Neutrophil (primary cell): Measurements from ENCODE around the gene MRPL28.
"Not testable (repeated sequence)": the region's sequence is repeated elsewhere in the genome, so short reads cannot be mapped to it uniquely, and the experiment has no call there.

Experiments used
- H3K27ac ChIP-seq: fragments of 200-600 bp; sonication (generic); 2 replicates; pipeline ENCODE4 v1.5.1; 2016; ENCODE audit warnings: mild to moderate bottlenecking, moderate library complexity
- H3K27me3 ChIP-seq: fragments of 200-600 bp; sonication (generic); 2 replicates; pipeline ENCODE4 v1.6.0; 2016; ENCODE audit warnings: mild to moderate bottlenecking
- H3K36me3 ChIP-seq: fragments of 200-600 bp; sonication (generic); 2 replicates; pipeline ENCODE4 v1.5.1; 2017
- H3K4me1 ChIP-seq, 2 experiments: fragments of 200-600 bp in 1 of 2; sonication (generic) in 1 of 2; 1 replicate in 1 of 2; 2 replicates in 1 of 2; pipeline versions ENCODE4 v1.5.1 to v1.6.1; 2013 to 2016; ENCODE audit warnings: low read depth in 1 of 2, low read length in 1 of 2, mild to moderate bottlenecking in 1 of 2, moderate library complexity in 1 of 2; ENCODE audit not compliant: control insufficient read depth in 1 of 2, insufficient read depth in 1 of 2
- H3K4me3 ChIP-seq, 2 experiments: fragments of 200-600 bp in 1 of 2; sonication (generic) in 1 of 2; 1 replicate in 1 of 2; 2 replicates in 1 of 2; pipeline ENCODE4 v1.5.1; 2013 to 2016; ENCODE audit warnings: low read depth in 1 of 2, low read length in 1 of 2, mild to moderate bottlenecking in 1 of 2, moderate library complexity in 1 of 2
- H3K9me3 ChIP-seq: fragments of 200-600 bp; sonication (generic); 2 replicates; pipeline ENCODE4 v1.5.1; 2016
- CTCF ChIP-seq: fragments of 200-600 bp; sonication (generic); IDR thresholded peaks from 2 replicates; pipeline ENCODE4 v1.5.1; 2016; ENCODE audit warnings: antibody characterized with exemption

The MRPL28 gene

GRCh38 chr16:347203-347602 is 23.1 kb downstream of the MRPL28 start:
- Histone ChIP-seq H3K36me3 (peaks cover 29% of the 10 kb centered on the region), H3K9me3 (no peaks in the 10 kb centered on the region), H3K27me3 (no peaks in the 10 kb centered on the region), H3K4me1 (peaks cover 44 to 59% of the 10 kb centered on the region in 2 experiments), H3K4me3 (no peak overlapping the region), H3K27ac (no peak overlapping the region)
- no peak for TF ChIP-seq CTCF

GRCh38 chr16:346587-346986 is 23.8 kb downstream of the MRPL28 start:
- Histone ChIP-seq H3K27me3 (no peaks in the 10 kb centered on the region), H3K27ac (no peak overlapping the region), H3K9me3 (no peaks in the 10 kb centered on the region), H3K36me3 (peaks cover 29% of the 10 kb centered on the region), H3K4me3 (no peak overlapping the region), H3K4me1 (peaks cover 42 to 62% of the 10 kb centered on the region in 2 experiments)
- no peak for TF ChIP-seq CTCF

- TF ChIP-seq CTCF = no peak
- no peaks in the 10 kb centered on the region for H3K9me3 ChIP-seq
- H3K27ac ChIP-seq = no peak overlapping the region
- H3K4me3 ChIP-seq = no peak overlapping the region
- H3K4me1 ChIP-seq = peaks cover 39 to 63% of the 10 kb centered on the region in 2 experiments
- peaks cover 29% of the 10 kb centered on the region for H3K36me3 ChIP-seq
- H3K27me3 ChIP-seq = no peaks in the 10 kb centered on the region
Measured at GRCh38 chr16:345772-346171, 24.6 kb downstream of the MRPL28 start.

GRCh38 chr16:342455-343213 is 27.7 kb downstream of the MRPL28 start:
- H3K9me3 ChIP-seq = no peaks in the 10 kb centered on the region
- H3K27ac ChIP-seq = peak overlapping the region; percentile 55
- H3K4me3 ChIP-seq = no peak overlapping the region
- H3K27me3 ChIP-seq = no peaks in the 10 kb centered on the region
- peaks cover 56 to 74% of the 10 kb centered on the region in 2 experiments for H3K4me1 ChIP-seq
- peaks cover 24% of the 10 kb centered on the region for H3K36me3 ChIP-seq
- no peak for TF ChIP-seq CTCF

- Histone ChIP-seq H3K36me3 (peaks cover 24% of the 10 kb centered on the region), H3K4me1 (peaks cover 63 to 81% of the 10 kb centered on the region in 2 experiments), H3K27ac (peak overlapping the region; percentile 55)
- H3K27me3 ChIP-seq, H3K9me3 ChIP-seq, H3K4me3 ChIP-seq: not testable (repeated sequence)
Measured at GRCh38 chr16:341974-342336, 28.4 kb downstream of the MRPL28 start.

- H3K9me3 ChIP-seq, H3K27me3 ChIP-seq, H3K4me3 ChIP-seq: not testable (repeated sequence)
- H3K4me1 ChIP-seq = peaks cover 69 to 87% of the 10 kb centered on the region in 2 experiments
- peaks cover 19% of the 10 kb centered on the region for H3K36me3 ChIP-seq
- H3K27ac ChIP-seq = peak overlapping the region; percentile 76
Measured at GRCh38 chr16:341095-341973, 29.0 kb downstream of the MRPL28 start.
